Measurements from ENCODE around the gene SPTB.

SPTB gene

GRCh38 chr14:64725261-64725815, 154.4 kb downstream of the SPTB start:
- H2BK12ac ChIP-seq (ENCODE audit: low read length in 2 of 2): no peak overlapping the region
- H3K18ac ChIP-seq (ENCODE audit: low read depth in 1 of 2, low read length in 2 of 2): no peak overlapping the region
- H2AK5ac ChIP-seq (ENCODE audit: low read length, severe bottlenecking): peak overlapping the region; percentile 49
- no peak overlapping the region for H2BK5ac ChIP-seq (ENCODE audit: low read depth, low read length, poor library complexity, severe bottlenecking)
- H3K27ac ChIP-seq (ENCODE audit: low read length, poor library complexity, severe bottlenecking): peak overlapping the region; percentile 72
- DNase-seq: peak; percentile 28
- H3K4me2 ChIP-seq (ENCODE audit: low read length, poor library complexity, severe bottlenecking): no peak overlapping the region
- peaks cover 22% of the 10 kb centered on the region for H3K79me1 ChIP-seq (replicated peaks; ENCODE audit: low read length, poor library complexity, severe bottlenecking)
- H3K4me3 ChIP-seq (ENCODE audit: insufficient read depth in 1 of 2, low read depth in 1 of 2, low read length in 2 of 2): no peak overlapping the region
- peaks cover 66% of the 10 kb centered on the region for H3K4me1 ChIP-seq (ENCODE audit: control insufficient read depth, insufficient read depth, low read depth, low read length)
- H4K8ac ChIP-seq (ENCODE audit: low read length): no peak overlapping the region
- peaks cover 0 to 16% of the 10 kb centered on the region in 2 experiments for H3K27me3 ChIP-seq (ENCODE audit: control insufficient read depth in 1 of 2, insufficient read depth in 1 of 2, low read length in 2 of 2)
- H2BK120ac ChIP-seq (ENCODE audit: low read depth, low read length): no peak overlapping the region
- H3K23ac ChIP-seq (ENCODE audit: low read length in 2 of 2): no peak overlapping the region
- H3K36me3 ChIP-seq (ENCODE audit: control insufficient read depth in 1 of 2, insufficient read depth in 2 of 2, low read depth in 1 of 2, low read length in 2 of 2): peaks cover 0 to 43% of the 10 kb centered on the region in 2 experiments
- H3K14ac ChIP-seq (ENCODE audit: low read length in 2 of 2): no peak overlapping the region
- H3K9ac ChIP-seq (ENCODE audit: low read length): no peak overlapping the region
- H4K91ac ChIP-seq (ENCODE audit: low read length): no peak overlapping the region
- H2AFZ ChIP-seq (ENCODE audit: low read depth, low read length): no peak overlapping the region
- H2BK15ac ChIP-seq (ENCODE audit: low read depth, poor library complexity, severe bottlenecking): peak overlapping the region; percentile 17
- H3K4ac ChIP-seq (ENCODE audit: low read depth in 1 of 2, low read length in 2 of 2): peak overlapping the region in 1 of 2 experiments; percentile 37
- WGBS: 28% methylated on average over 3 of the region's 3 CpGs
- no peaks in the 10 kb centered on the region for H3K9me3 ChIP-seq (ENCODE audit: control insufficient read depth, low read length)

GRCh38 chr14:64724578-64724930, 155.2 kb downstream of the SPTB start:
- no peak overlapping the region for H3K4ac ChIP-seq (ENCODE audit: low read depth in 1 of 2, low read length in 2 of 2)
- H3K4me2 ChIP-seq (ENCODE audit: low read length, poor library complexity, severe bottlenecking): no peak overlapping the region
- H2BK120ac ChIP-seq (ENCODE audit: low read depth, low read length): no peak overlapping the region
- peaks cover 70% of the 10 kb centered on the region for H3K4me1 ChIP-seq (ENCODE audit: control insufficient read depth, insufficient read depth, low read depth, low read length)
- H3K9me3 ChIP-seq (ENCODE audit: control insufficient read depth, low read length): no peaks in the 10 kb centered on the region
- H3K79me1 ChIP-seq (replicated peaks; ENCODE audit: low read length, poor library complexity, severe bottlenecking): peaks cover 16% of the 10 kb centered on the region
- H3K14ac ChIP-seq (ENCODE audit: low read length in 2 of 2): no peak overlapping the region
- no peak overlapping the region for H2BK15ac ChIP-seq (ENCODE audit: low read depth, poor library complexity, severe bottlenecking)
- peaks cover 0 to 36% of the 10 kb centered on the region in 2 experiments for H3K36me3 ChIP-seq (ENCODE audit: control insufficient read depth in 1 of 2, insufficient read depth in 2 of 2, low read depth in 1 of 2, low read length in 2 of 2)
- H4K8ac ChIP-seq (ENCODE audit: low read length): no peak overlapping the region
- no peak overlapping the region for H2BK5ac ChIP-seq (ENCODE audit: low read depth, low read length, poor library complexity, severe bottlenecking)
- H3K27me3 ChIP-seq (ENCODE audit: control insufficient read depth in 1 of 2, insufficient read depth in 1 of 2, low read length in 2 of 2): peaks cover 0 to 13% of the 10 kb centered on the region in 2 experiments
- no peak for DNase-seq
- no peak overlapping the region for H4K91ac ChIP-seq (ENCODE audit: low read length)
- H2AK5ac ChIP-seq (ENCODE audit: low read length, severe bottlenecking): peak overlapping the region; percentile 1
- no peak overlapping the region for H3K9ac ChIP-seq (ENCODE audit: low read length)
- H3K27ac ChIP-seq (ENCODE audit: low read length, poor library complexity, severe bottlenecking): no peak overlapping the region
- H2BK12ac ChIP-seq (ENCODE audit: low read length in 2 of 2): peak overlapping the region in 1 of 2 experiments; percentile 65
- 91% methylated on average over 1 of the region's 1 CpG for WGBS
- no peak overlapping the region for H2AFZ ChIP-seq (ENCODE audit: low read depth, low read length)
- no peak overlapping the region for H3K18ac ChIP-seq (ENCODE audit: low read depth in 1 of 2, low read length in 2 of 2)
- H3K23ac ChIP-seq (ENCODE audit: low read length in 2 of 2): no peak overlapping the region
- H3K4me3 ChIP-seq (ENCODE audit: insufficient read depth in 1 of 2, low read depth in 1 of 2, low read length in 2 of 2): no peak overlapping the region

- no peak overlapping the region for H2BK12ac ChIP-seq (ENCODE audit: low read length in 2 of 2)
- peak overlapping the region; percentile 19 for H3K27ac ChIP-seq (ENCODE audit: low read length, poor library complexity, severe bottlenecking)
- peaks cover 10% of the 10 kb centered on the region for H3K79me1 ChIP-seq (replicated peaks; ENCODE audit: low read length, poor library complexity, severe bottlenecking)
- DNase-seq: peak; percentile 64
- no peak overlapping the region for H3K9ac ChIP-seq (ENCODE audit: low read length)
- no peak overlapping the region for H2BK15ac ChIP-seq (ENCODE audit: low read depth, poor library complexity, severe bottlenecking)
- H2AK5ac ChIP-seq (ENCODE audit: low read length, severe bottlenecking): peak overlapping the region; percentile 8
- H3K4ac ChIP-seq (ENCODE audit: low read depth in 1 of 2, low read length in 2 of 2): no peak overlapping the region
- no peak overlapping the region for H4K8ac ChIP-seq (ENCODE audit: low read length)
- 54% methylated on average over 15 of the region's 15 CpGs for WGBS
- peaks cover 0 to 33% of the 10 kb centered on the region in 2 experiments for H3K36me3 ChIP-seq (ENCODE audit: control insufficient read depth in 1 of 2, insufficient read depth in 2 of 2, low read depth in 1 of 2, low read length in 2 of 2)
- H2BK5ac ChIP-seq (ENCODE audit: low read depth, low read length, poor library complexity, severe bottlenecking): no peak overlapping the region
- no peak overlapping the region for H2AFZ ChIP-seq (ENCODE audit: low read depth, low read length)
- no peak overlapping the region for H3K4me3 ChIP-seq (ENCODE audit: insufficient read depth in 1 of 2, low read depth in 1 of 2, low read length in 2 of 2)
- H3K4me2 ChIP-seq (ENCODE audit: low read length, poor library complexity, severe bottlenecking): no peak overlapping the region
- H3K9me3 ChIP-seq (ENCODE audit: control insufficient read depth, low read length): no peaks in the 10 kb centered on the region
- peak overlapping the region in 1 of 2 experiments; percentile 41 for H3K18ac ChIP-seq (ENCODE audit: low read depth in 1 of 2, low read length in 2 of 2)
- peaks cover 0 to 16% of the 10 kb centered on the region in 2 experiments for H3K27me3 ChIP-seq (ENCODE audit: control insufficient read depth in 1 of 2, insufficient read depth in 1 of 2, low read length in 2 of 2)
- H4K91ac ChIP-seq (ENCODE audit: low read length): no peak overlapping the region
- H3K4me1 ChIP-seq (ENCODE audit: control insufficient read depth, insufficient read depth, low read depth, low read length): peaks cover 68% of the 10 kb centered on the region
- H3K23ac ChIP-seq (ENCODE audit: low read length in 2 of 2): no peak overlapping the region
- H3K14ac ChIP-seq (ENCODE audit: low read length in 2 of 2): no peak overlapping the region
- H2BK120ac ChIP-seq (ENCODE audit: low read depth, low read length): no peak overlapping the region
Measured at GRCh38 chr14:64723691-64724577, 155.8 kb downstream of the SPTB start.

GRCh38 chr14:64722842-64723447, 156.8 kb downstream of the SPTB start:
- DNase-seq: no peak
- no peak overlapping the region for H3K9ac ChIP-seq (ENCODE audit: low read length)
- peaks cover 0 to 23% of the 10 kb centered on the region in 2 experiments for H3K36me3 ChIP-seq (ENCODE audit: control insufficient read depth in 1 of 2, insufficient read depth in 2 of 2, low read depth in 1 of 2, low read length in 2 of 2)
- H4K91ac ChIP-seq (ENCODE audit: low read length): no peak overlapping the region
- H3K27ac ChIP-seq (ENCODE audit: low read length, poor library complexity, severe bottlenecking): no peak overlapping the region
- no peaks in the 10 kb centered on the region for H3K9me3 ChIP-seq (ENCODE audit: control insufficient read depth, low read length)
- H2BK15ac ChIP-seq (ENCODE audit: low read depth, poor library complexity, severe bottlenecking): no peak overlapping the region
- H2AK5ac ChIP-seq (ENCODE audit: low read length, severe bottlenecking): peak overlapping the region; percentile 57
- H3K4me1 ChIP-seq (ENCODE audit: control insufficient read depth, insufficient read depth, low read depth, low read length): peaks cover 73% of the 10 kb centered on the region
- H2BK5ac ChIP-seq (ENCODE audit: low read depth, low read length, poor library complexity, severe bottlenecking): no peak overlapping the region
- no peak overlapping the region for H2BK120ac ChIP-seq (ENCODE audit: low read depth, low read length)
- H3K4me3 ChIP-seq (ENCODE audit: insufficient read depth in 1 of 2, low read depth in 1 of 2, low read length in 2 of 2): no peak overlapping the region
- H3K27me3 ChIP-seq (ENCODE audit: control insufficient read depth in 1 of 2, insufficient read depth in 1 of 2, low read length in 2 of 2): peaks cover 0 to 19% of the 10 kb centered on the region in 2 experiments
- WGBS: 98% methylated on average over 4 of the region's 5 CpGs
- H4K8ac ChIP-seq (ENCODE audit: low read length): no peak overlapping the region
- peak overlapping the region in 1 of 2 experiments; percentile 64 for H3K18ac ChIP-seq (ENCODE audit: low read depth in 1 of 2, low read length in 2 of 2)
- H3K23ac ChIP-seq (ENCODE audit: low read length in 2 of 2): no peak overlapping the region
- H3K4me2 ChIP-seq (ENCODE audit: low read length, poor library complexity, severe bottlenecking): no peak overlapping the region
- peaks cover 1% of the 10 kb centered on the region for H3K79me1 ChIP-seq (replicated peaks; ENCODE audit: low read length, poor library complexity, severe bottlenecking)
- H3K4ac ChIP-seq (ENCODE audit: low read depth in 1 of 2, low read length in 2 of 2): no peak overlapping the region
- no peak overlapping the region for H2AFZ ChIP-seq (ENCODE audit: low read depth, low read length)
- peak overlapping the region in 1 of 2 experiments; percentile 30 for H2BK12ac ChIP-seq (ENCODE audit: low read length in 2 of 2)
- H3K14ac ChIP-seq (ENCODE audit: low read length in 2 of 2): no peak overlapping the region
